ENCODE data around the gene CELA3B.
"Not testable (repeated sequence)": the region's sequence is repeated elsewhere in the genome, so short reads cannot be mapped to it uniquely, and the experiment has no call there.

DNA sequence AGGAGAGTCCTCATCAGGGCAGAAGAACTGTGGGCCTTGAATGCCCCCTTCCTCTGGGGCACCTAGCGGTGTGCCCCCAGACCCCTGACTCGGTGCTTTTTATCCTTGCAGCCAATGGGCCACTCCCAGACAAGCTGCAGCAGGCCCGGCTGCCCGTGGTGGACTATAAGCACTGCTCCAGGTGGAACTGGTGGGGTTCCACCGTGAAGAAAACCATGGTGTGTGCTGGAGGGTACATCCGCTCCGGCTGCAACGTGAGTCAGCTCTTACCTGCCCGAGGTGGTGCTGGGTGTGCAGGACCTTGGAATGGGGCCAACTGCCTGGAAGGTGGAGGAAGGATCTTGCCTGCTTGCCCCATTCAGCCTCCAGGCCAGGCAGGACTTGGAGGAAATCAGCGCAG lies 30.4 kb downstream of the CELA3B start:
- TF ChIP-seq, protein P1, sequence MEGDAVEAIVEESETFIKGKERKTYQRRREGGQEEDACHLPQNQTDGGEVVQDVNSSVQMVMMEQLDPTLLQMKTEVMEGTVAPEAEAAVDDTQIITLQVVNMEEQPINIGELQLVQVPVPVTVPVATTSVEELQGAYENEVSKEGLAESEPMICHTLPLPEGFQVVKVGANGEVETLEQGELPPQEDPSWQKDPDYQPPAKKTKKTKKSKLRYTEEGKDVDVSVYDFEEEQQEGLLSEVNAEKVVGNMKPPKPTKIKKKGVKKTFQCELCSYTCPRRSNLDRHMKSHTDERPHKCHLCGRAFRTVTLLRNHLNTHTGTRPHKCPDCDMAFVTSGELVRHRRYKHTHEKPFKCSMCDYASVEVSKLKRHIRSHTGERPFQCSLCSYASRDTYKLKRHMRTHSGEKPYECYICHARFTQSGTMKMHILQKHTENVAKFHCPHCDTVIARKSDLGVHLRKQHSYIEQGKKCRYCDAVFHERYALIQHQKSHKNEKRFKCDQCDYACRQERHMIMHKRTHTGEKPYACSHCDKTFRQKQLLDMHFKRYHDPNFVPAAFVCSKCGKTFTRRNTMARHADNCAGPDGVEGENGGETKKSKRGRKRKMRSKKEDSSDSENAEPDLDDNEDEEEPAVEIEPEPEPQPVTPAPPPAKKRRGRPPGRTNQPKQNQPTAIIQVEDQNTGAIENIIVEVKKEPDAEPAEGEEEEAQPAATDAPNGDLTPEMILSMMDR (conservative IDR thresholded peaks at IDR 0.05 in 1 of 2, IDR thresholded peaks at IDR 0.05 in 1 of 2; ENCODE audit: low read depth in 1 of 2, low read length in 2 of 2) = not testable (repeated sequence)
- TF ChIP-seq EZH2 (IDR thresholded peaks at IDR 0.05; ENCODE audit: low read length, missing control alignments) = not testable (repeated sequence)
